Middle frontal gyrus (tissue), 1 donor: ENCODE results near the gene SORCS3.

Experiments
- DNase-seq: peaks from one replicate; pipeline ENCODE4 v3.0.0-alpha.2; 2015; ENCODE audit warnings: low spot score; ENCODE audit errors: extremely low spot score

The SORCS3 gene

DNA sequence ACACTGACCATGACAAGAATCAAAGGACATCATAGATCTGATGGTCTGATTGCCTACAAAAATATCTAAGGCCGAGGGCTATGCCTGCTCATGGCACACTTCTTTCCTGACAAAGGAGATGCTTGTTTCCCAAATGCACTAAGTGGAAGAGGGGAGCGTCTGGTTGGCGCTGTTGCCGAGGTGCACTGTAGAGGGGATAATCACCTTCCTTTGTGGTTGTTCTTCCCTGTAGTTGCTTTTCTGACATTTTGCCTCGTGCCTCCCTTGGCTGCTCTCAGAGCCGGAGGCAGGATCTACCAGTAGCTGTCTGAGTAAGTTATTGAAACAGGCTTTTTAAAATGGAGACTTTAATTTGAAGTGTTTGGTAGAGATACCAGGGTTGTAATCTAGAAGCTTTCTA is 352.0 kb downstream of the SORCS3 start:
- no peak for DNase-seq

DNA sequence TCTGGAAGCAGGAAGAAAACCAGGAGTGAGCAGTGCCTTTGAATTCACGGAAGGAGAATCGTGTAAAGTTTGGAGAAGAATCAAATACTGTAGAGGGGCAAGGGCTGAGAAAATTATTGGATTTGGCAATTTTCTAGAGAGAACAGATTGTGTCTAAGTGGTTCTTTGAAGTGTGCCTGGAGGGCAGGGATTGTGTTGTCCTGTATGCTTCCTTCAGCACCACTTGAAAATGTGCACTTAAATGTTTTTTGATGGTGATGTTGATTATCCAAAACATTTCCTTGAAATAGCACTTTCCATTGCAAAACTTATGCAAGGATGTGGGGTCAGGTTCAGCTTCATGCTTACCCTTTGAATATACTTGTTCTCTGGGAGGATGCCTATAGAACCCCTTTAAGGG is 360.2 kb downstream of the SORCS3 start:
- no peak for DNase-seq

DNA sequence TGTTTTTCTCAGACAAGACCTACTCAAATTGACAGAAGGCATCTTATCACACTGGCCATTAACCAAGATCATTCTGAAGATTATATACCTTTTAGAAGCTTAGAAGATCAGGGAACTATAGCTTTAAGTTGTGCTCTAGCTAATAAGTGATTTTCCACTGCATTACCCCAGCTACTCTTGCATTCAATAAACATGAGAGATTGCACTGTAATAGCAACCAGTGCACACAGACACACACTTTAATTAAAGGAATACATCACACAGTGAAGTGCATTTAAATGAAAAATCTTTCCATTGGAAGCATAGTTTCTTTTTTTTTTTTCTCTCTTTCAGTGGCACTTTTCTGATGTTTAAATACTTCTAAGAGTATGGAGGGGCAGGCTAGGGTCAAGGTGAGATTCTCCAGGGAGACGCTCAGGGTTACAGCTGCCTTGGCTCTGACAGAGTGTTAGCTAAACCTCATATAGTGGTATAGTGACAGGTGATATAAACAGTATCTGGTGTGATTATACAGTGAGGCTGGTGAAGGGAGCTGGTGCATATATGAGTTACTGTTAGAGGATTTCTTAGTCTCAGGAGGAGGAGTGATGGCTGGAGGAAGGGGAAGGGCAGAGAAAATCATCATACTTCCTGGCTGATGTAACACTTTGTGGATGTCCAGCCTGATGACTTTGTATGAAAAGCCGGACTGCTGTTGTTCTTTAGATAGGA is 369.5 kb downstream of the SORCS3 start:
- no peak for DNase-seq

DNA sequence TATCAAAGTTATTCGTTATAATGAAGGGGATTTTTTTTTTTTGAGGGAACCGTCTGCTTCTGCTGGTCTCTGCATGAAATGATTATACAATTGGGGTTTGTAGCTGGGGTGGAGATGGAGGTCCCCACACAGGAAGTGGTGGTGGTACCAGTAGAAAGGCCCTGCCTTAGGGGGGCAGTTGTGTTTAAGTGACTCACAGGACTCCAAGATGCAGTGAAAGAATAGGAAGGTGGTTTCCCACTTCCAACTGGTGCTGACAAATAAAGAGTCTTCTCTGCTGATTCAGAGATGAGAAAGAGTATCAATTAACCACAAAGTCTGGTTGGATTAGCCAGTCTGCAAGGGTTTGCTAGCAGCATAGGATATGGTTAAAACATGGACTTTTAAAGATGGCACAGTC is 376.0 kb downstream of the SORCS3 start:
- no peak for DNase-seq

DNA sequence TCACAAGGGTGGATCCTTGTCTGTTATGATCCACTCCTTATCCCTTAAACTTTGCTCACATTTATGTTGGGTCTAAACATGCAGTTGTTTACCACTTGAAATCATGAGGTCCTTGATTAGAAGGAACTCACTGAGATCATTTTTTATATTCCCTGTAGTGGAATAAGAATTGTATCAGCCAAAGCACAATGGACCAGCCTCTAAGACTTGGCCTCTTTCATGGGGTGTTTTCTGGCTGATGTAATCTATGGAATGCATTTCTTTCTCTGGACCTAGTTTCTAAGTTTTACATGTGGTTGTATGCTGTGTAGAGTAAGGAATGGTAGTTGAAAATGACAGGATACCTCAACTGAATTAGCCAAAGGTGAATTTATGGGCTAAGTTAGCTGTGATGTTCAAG is 376.6 kb downstream of the SORCS3 start:
- no peak for DNase-seq

DNA sequence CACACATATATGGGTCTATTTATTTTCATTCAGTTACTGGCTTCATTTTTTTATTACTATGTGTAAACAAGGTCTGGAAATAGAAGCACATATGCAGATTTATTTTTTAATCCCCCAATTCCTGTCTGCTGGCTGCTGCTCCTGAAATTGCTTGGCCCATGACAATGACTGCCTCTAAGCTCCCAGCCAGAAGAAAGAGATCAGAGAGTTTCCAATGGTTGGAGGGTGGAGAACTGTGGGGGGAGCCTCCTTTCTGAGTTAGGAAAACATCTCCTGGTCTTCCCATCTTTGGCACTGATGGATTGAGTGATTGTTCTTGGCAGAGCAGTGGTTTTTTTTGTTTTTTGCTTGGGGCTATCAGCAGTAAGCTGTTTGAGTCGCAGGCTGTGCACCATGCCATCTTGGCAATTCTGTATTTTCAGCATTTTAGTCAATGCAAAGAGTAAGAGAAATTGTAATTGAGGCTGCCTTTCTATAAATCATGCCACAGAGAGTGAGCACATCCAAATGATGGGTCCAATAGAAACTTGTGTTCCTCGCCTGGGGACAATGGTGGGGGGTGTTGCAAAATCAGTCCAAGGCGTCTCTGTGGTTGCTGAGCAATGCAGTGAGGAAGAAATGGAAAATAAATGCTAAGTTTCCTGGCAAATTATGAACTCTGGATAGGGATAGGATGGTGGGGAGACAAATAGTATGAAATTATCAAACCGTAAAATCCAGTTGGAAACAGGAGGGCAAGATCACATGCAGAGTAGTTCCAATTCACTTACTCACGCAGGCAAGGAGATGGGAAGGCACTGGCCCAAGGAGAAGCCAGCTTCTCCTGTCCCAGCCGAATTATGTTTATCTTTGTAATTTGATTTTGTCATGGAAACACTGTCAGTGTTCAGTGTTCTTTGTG is 382.4 kb downstream of the SORCS3 start:
- DNase-seq = no peak

DNA sequence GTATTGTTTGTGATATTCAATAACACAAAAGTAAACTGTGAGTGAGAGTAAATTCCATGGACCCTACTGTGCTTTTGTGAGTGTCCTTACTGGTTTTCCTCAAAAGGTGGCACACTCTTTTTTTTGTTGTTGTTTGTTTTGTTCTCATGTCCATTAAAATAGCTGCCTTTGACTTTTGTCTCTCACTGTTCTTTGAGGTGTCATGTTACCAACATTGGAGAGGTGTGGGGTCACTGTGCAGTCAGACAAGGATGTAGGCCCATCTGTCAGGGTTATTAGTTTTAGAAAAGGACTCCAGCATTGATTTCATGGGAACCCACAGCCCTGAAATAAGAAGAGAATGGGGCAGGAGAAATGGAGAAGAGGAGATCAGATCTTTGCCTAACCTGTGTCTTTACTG is 383.1 kb downstream of the SORCS3 start:
- DNase-seq = no peak

DNA sequence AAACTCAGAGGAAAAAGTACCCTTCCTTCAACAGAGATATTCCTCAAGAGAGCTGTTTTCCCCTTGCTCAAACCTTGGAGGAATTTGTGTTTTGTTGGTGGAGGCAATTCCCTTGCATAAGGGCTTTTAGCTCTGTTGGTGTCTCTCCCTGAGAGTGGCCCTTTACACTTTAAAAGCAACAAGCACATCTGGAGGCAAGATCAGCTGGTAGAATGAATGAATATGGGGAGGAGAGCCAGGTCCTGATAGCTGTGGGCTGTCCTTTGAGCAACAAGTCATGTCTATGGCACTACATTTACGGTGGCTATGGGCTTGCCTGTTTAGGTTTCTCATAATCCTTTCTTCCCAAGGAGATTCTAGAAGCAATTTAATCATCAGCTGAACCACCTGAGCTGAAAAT is 384.0 kb downstream of the SORCS3 start:
- DNase-seq = no peak

DNA sequence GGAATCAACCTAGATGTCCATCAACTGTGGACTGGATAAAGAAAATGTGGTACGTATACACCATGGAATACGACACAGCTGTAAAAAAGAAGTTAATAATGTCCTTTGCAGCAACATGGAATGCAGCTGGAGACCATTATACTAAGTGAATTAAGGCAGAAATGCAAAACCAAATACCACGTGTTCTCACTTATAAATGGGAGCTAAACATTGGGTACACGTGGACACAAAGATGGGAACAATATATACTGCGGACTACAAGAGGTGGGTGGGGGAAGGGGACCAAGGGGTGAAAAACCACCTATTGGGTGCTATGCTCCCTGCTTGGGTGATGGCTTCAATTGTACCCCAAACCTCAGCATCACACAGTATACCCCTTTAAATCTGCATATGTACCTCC is 385.5 kb downstream of the SORCS3 start:
- no peak for DNase-seq

DNA sequence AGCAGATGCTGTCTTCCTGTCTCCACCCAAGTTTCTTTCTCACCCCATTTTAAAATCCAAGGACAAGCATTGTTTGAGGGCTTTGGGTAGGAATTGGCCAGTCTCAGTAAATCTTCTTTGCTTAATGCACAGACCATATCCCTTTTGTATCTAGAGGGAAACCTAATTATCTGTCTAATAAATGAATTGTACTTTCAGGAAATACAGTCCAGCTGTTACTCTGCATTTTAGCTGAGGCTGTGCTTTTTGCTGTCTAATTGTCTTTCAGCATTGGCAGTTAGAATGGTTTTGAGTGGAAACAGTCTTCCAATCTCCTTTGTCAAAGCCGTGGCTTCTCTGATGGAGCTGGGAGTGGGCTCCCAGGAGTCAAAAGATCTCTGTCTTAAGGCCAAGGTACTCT is 388.2 kb downstream of the SORCS3 start:
- no peak for DNase-seq

DNA sequence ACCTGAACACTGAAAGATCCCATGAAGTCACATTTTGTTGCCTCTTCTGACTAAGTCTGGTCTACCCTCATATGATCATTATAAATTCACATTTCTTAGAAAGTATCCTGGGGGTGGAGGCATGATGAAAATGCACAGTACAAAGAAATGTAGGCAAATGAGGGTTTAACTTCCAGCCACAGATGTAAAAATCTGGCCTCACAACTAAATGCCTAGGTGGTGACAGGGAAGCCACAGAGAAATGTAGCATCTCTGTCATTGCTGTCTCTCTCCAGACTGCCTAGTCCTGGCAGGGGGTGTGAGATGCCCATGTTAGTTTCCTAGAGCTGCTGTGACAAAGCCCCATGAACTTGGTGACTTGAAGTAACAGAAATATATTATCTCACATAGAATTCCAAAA is 395.9 kb downstream of the SORCS3 start:
- no peak for DNase-seq

DNA sequence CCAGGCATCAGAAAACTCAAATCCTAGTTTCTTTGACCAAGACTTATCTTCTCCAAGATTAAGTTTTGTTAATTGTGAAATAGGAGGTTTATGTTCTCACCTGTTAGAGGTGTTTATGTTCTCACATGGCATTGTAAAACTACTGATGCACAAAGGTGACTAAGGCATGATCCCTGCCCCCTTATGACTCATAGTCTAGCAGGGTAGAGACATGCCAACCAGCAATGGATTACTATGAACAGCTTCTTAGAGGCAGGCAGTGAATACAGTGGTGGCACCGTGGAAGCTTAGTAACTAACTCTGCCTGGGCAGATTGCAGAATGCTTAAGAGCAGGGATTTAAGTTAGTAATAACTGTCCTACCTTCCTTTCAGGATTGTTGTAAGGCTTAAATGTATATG is 400.9 kb downstream of the SORCS3 start:
- no peak for DNase-seq

DNA sequence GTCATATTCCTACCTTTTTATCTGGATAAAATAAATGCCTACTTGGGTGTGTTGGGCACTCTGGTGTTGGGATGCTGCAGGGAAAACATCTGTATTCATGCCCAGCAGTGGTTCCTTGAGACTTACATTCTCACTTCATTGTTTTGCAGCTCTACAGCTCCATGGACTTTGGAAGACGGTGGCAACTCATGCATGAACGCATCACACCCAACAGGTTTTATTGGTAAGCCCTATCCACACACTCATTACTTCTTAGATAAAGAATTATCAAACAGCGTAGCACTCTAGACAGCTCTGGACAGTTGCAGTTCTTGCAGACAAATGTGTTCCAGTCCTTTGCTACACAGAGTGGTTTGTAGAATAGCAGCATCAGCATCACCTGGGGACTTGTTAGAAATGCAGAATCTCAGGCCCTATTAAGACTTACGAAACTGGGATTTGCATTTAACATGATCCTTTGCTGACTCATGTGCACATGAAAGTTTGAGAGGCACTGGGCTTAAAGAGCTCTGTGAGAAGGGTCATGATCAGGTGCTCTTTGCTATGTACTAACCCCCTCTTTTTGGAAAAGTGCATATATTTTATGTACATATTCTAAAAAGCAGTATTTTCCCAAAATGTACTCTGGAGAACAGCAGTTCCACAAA is 401.9 kb downstream of the SORCS3 start:
- DNase-seq = no peak

DNA sequence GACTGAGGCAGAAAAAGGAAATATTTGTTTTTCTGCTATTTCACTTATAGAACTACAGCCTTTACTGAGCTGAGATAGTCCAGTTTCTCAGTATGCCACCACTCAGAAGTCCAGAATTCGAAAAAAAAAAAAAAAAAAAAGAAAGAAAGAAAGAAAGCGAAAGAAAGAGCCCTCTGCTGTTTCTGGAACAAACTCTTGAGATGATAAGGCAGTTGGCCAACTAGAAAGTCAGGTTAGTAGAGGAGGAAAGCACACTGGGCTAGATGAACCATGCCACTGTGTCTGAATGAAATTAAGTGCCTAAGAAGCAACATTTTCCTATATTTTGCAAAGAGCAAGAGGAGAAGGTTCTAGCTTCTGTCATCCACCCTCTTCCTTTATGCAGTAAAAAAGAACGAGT is 403.8 kb downstream of the SORCS3 start:
- DNase-seq = no peak

DNA sequence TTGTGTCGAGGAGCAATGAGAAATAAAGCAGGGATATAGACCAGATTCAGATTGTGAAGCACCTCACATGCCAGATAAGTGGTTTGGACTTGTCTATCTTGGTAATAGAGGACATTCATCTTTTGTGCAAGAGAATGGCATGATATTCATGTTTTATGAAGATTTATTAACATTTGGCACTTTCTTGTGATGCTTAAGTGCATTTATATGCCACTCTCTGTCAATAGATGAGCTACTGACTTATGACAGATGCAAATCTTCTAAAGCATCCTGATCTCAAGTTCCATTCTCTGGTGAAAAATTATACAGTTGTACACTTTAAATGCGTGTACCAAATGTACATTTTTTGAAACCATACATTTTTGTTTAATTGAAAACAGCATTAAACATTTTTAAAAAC is 415.3 kb downstream of the SORCS3 start:
- DNase-seq = no peak

DNA sequence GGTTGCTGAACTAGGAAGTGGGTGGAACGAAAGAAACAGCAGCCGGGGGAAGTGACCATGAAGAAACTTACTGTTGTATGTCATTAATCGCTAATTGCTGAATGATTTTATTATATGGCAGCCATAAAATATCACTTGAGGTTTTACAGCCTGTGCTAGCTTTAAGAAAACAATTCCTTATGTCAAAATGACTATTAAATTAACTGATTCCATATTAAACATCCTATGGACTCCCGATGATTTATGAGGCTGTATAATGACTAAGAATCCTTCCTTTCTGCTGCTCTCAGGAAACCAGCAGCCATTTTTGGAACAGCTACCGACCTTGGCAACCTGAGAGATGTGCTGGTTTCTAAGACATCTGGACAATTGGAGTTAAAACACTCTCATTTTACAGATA is 421.9 kb downstream of the SORCS3 start:
- DNase-seq = no peak

DNA sequence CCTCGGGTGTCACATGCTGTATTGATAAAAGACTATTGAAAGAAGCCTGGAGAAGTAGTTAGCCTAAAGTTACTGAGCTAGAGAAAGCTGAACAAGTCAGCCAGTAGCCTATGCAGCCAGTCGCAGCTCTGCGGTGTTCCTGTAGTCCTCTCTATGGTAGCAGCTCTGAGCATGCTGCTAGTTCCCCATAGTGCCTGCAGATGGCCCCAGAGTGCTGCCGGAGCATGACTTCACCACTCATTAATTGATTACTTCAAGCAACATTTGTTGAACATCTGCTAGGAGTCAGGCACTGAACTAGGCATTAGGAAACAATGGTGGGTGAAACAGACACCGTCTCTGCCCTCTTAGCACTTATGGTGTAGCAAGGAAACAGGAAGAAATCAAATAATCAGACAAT is 422.7 kb downstream of the SORCS3 start:
- DNase-seq = no peak

DNA sequence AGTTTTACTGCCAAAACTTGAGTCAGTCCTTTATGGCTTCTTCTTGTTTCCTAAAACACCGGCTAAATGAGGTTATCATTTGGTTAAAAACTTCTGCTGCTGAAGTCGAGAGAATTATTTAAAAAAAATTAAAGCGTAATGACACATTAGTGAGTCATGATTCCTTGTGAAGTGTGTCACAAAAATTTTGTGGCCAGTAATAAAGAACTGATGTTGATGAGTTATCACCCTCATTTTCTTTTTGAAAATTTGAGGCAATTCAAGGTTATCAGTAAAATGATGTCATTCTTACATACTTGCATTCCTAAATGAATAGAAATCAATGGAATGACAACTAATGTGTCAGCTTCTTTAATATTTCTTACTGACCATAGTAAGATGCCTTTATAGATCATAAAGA is 427.4 kb downstream of the SORCS3 start:
- DNase-seq = no peak

DNA sequence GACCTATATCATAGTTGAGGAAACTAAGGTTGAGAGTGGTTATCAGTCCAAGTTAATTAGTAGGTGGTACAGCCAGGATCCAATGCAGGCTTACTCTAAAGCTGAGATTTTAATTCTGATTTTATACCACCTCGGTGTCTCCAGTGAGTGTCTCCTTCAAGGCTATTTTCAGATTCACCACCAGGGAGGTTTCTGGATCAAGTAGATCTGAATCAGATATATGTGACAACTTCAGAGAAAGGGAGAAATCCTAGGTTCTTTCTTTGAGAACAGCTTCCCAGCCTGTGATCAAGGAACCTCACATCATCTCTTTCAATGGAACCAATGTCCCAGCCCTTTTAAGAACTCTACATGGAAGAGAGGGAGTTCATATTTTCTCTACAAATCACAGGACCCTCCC is 429.2 kb downstream of the SORCS3 start:
- DNase-seq = no peak

DNA sequence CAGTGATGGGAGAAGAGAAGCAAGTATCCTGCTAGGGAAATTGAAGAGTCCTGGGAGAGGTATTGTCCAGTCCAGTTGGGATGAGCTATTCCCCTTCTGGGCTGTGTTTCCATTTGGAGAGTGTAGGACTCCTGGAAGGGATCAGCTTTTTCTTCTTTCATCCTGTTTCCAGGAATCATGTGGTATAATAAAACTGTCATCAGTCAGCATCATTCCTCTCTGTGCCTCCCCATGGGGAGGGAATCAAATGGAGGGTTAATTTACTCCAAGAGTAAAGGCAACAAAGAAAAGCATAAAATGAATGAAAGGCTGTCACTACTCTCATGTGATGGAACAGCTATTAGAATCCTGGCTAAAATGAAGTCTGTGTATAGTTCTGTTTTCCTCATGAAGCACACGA is 429.9 kb downstream of the SORCS3 start:
- no peak for DNase-seq

DNA sequence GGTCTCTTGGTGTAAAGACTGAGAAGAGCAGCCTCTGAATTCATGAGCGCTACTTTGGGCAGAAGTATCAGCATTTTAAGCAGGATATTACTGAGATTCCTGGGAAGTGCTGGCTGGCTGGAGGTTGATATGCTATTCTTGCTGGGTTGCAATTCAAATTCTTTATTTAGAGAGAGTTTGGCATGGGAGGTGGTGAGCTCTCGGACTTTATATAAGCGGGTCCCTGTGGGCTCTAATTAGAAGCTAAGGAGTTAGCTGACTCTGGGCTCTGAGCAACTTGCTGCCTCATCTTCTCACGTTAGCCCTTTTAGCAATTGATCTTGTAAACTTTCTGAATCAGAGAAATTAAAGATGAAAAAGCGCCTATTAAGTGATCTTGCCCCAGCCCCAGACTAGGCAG is 430.9 kb downstream of the SORCS3 start:
- no peak for DNase-seq

DNA sequence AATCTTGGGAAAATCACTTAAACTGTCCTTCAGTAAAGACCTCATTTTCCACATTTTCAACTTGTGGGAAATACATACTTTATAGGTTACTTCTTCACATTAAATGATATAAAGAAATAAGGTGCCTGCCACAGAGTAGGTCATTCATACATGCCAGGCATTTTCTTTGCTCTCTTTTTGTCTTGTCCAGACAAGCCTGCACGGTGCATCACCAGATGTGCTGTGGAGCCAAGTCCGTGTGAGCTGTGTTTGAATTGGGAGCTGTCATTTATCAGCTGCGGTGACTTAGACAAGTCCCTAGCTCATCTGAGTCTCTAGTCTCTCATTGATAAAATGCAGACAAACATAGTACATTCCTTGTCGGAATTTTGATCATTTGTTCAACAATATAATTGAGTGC is 432.9 kb downstream of the SORCS3 start:
- DNase-seq = no peak
